Stimulated activated CD8-positive, alpha-beta memory T cell treated with anti-CD3 and anti-CD28 coated beads, Interleukin-7, amount 100 ng/mL, for 24 hours (primary cell): ENCODE data around the gene CCND3.

Experiments used
- DNase-seq: peaks from one replicate; pipeline ENCODE4 v3.0.0-alpha.2; 2020; ENCODE audit warnings: low read depth

Gene CCND3

DNA sequence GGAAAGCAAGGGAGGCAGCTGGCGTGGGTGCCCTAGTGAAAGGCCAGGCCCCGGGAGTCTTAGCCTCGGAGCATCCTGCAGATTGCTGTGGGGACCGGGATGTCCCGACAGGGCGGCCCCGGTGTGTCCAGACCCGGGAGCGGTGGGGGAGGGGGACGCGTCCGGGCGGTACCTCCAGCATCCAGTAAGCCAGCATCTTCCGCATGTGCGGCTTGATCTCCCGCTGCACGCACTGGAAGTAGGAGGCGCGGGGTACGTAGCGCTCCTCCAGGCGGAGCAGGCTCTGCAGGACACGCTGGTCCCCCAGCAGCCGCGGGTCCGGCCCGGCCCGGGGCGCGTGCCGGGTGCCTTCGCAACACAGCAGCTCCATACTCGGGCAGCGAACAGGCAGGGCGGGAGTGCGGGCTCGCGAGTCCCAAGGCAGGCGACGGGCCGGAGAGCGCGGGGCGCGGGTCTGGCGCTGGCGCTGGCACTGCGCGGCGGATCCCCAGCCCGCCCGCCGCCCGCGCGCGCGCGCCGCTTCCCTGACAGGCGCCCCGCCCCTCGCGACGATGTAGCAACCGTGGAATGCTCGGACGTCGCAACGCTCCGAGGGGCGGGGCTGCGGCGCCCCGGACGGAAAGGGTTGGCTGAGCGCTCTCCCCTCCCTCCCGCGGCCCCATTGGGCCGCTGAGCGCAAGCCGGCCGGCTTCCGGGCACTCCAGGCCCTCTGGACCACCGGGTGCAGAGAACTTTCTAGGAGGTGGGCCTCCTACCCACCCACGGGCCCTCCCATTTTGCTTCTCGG is at the start of gene CCND3:
Gene CCND3 (minus strand): TSS at position 529 of the 787 bp plus-strand sequence. CDS start 159 bp downstream, at position 370.
- DNase-seq, result peak; percentile 80

- DNase-seq, result no peak
These were observed 44.7 kb upstream of the CCND3 start for GRCh38 chr6:41986339-41986738.

GRCh38 chr6:41984623-41985022 is 43.0 kb upstream of the CCND3 start:
- DNase-seq, result no peak

- no peak for DNase-seq
These were observed 35.3 kb upstream of the CCND3 start for GRCh38 chr6:41976794-41977484.

- DNase-seq, result no peak
These were observed 33.7 kb upstream of the CCND3 start for GRCh38 chr6:41975276-41975675.

DNA sequence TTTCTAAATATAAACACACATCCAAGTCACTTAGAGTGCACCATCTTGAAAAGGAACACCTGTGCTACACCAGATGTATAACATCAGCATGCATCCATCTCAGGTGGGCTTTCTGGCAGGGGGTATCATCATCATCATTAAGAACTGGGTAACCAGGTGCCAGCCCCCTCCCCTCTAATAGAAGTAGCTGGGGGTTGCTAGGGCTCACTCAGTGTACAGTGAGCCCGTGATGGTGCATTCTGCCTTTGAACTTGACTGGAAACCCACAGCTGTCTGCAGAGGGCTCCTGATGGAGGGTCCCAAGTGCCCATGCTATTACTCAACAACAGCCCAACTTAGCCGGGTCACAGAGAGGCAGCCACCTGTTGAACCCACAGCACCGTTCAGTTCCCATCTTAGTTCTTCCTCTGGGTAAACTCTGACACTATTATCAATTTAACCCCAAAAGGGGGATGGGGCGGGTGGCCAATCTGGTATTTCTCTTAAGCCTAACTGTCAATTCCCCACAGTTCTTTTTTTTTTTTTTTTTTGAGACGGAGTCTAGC is 32.7 kb upstream of the CCND3 start:
- no peak for DNase-seq

GRCh38 chr6:41972826-41973225 is 31.2 kb upstream of the CCND3 start:
- no peak for DNase-seq

GRCh38 chr6:41970436-41970846 is 28.8 kb upstream of the CCND3 start:
- peak; percentile 29 for DNase-seq

DNA sequence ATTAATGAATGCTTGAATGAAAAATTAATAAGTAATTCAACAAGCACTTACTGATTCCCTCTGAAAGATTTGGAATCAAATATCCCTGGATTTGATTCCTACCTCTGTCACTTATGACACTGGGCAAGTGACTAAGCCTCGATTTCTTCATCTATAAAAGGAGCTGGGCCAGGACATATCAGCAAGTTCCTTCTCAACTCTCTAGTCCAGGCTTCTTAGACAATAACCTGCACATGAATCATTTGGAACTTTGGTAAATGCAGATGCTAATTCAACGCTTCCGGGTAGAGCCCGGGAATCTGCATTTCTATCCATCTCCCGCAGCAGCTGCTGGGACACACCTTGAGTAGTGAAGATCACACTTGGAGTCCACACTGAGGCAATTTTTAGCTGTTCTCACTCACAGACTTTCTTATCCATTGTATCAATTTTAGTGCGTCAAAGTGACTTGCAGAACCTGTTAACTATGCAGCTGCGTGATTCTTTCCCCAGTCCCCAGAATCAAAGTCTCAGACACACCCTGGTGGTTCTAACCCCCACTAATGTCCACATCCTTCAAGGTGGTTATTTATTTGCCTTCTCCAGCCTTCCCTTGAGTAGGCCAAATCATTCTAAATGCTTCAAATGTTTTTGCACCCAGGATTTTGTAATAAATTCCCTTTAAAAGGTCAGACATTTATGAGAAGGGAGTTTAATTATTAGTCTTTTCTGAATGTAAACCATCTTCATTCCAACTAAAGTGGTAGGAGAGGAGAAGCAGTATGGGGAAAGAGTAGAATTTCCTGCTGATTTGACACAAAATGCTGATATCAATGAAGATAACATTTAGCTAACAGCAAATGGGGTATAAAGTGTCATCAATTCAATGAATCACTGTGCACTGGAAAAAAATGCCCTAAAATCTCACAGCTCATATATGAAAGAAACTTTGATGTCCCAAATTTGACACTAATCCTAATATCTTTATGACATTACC is 26.0 kb upstream of the CCND3 start:
- DNase-seq, result no peak

- DNase-seq, result no peak
These were observed 25.3 kb upstream of the CCND3 start for GRCh38 chr6:41966961-41967311.

DNA sequence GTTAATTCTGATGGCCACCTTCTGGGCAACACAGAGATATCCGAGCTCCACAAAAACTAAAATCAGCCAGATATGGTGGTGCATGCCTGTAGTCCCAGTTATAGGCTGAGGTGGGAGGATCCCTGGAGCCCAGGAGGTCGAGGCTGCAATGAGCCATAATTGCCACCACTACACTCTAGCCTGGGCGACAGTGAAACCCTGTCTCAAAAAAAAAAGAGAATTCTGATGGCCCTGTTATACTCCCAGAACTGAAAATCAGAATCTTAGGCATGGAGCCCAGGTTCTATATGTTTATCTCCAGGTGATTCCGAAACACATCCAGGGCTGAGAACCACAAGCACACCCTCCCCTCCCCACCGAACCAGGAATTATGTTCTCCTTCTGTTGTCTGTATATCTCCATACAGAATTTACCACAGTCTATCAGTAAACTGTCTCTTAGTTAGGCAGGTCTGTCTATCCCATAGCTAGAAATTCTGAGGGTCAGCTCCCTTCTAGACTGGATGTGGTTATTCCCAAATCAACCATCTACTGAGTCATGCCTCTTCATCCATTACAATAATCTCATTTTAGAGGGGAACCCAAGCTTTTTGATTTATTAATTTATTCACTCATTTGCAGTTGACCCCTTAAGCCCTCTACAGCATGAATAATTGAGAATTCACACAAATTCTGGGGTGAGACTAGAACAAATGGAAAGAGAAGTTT is 24.8 kb upstream of the CCND3 start:
- no peak for DNase-seq

- no peak for DNase-seq
These were observed 24.0 kb upstream of the CCND3 start for GRCh38 chr6:41965429-41966213.

GRCh38 chr6:41964201-41964887 is 22.7 kb upstream of the CCND3 start:
- DNase-seq, result no peak

DNA sequence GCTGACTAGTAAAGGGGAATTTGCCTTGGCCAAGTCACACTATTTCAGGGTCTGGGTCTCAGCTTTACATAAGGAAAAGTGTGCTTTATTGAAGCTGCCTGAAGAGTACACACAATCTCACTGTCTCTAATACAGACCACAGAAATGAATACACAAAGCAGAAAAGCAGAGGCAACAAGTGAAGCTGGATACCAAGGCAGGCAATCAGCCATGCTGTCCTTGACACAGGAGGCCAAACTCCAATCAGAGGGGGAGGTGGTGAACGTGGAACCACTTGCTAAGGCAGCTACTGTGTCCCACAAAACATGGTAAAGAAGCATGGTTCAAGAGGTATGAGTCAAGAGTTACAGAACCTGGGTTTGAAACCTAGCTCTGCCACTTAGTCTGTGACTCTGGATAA is 21.8 kb upstream of the CCND3 start:
- DNase-seq, result no peak

DNA sequence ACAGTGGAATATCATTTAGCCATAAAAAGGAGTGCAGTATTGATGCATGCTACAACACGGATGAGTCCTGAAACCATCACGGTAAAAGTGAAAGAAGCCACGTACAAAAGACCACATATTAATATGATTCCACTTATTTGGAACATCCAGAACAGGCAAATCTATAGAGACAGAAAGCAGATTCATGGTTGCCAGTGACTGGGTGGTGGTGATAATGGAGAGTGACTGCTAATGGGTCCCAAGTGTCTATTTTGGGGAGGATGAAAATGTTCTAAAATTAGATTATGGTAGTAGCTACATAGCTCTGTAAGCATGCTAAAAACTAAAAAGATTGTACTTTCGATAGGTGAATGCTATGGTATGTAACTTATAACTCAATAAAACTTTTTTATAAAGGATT is 18.4 kb upstream of the CCND3 start:
- no peak for DNase-seq

- no peak for DNase-seq
These were observed 16.6 kb upstream of the CCND3 start for GRCh38 chr6:41958022-41958856.

DNA sequence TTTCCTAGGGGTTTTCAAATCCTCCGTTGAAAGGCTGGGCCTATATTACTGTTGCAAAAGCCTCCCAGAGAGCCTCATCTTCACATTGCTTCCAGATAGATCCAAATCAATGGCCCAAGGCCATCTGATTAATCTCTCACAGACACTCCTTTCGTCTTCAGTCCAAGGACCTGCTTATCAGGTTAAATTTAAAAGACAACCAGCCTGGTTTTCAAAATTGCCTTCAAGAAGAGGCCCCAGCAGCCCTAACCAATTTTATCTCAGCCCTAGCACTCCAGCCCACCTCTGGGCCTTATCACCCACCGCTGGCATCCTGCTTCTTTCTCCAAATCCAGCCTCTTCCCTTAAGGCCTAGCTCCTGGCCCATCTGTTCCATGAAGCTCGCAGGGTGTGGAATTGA is 15.5 kb upstream of the CCND3 start:
- no peak for DNase-seq

DNA sequence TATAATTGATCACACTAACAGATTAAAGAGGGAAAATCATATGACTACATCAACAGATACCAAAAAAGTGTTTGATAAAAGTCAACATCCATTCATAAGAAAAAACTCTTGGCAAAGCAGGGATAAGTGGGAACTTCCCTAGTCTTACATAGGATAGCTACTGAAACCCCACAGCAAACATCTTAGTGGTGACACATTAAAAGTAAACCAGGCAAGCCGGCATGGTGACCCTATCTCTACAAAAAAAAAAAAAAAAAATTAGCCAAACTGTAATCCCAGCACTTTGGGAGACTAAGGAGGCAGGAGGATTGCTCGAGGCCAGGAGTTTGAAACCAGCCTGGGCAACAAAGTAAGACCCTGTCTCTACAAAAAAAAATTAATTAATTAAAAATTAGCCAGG is 13.8 kb upstream of the CCND3 start:
- no peak for DNase-seq

DNA sequence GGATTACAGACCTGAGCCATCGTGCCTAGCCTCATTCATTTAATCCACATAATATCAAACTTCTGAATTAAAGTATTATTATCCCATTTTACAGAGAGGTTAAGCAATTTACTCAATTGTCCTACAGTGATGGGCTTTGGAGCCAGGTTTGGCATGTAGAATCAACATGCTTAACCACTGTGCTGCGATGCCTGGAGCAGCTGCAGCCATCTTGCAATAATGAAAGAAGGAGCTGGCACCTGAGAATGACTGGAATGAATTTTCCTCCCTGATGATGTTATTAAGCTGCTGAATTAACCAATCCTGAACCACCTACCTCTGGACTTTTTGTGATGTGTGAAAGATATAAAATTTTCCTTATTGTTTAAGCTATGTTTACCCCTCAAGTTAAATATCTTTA is 13.1 kb upstream of the CCND3 start:
- no peak for DNase-seq
